Kidney (tissue), 14 donors: Measurements from ENCODE around the gene TMEM128. TPM values are rescaled to one million over a fixed set of nuclear protein-coding genes. Genes with fewer than 3 reads are reported as not detected.
"Not testable (repeated sequence)": the region's sequence is repeated elsewhere in the genome, so short reads cannot be mapped to it uniquely, and the experiment has no call there.

Source experiments
- DNase-seq, 5 donors: peaks; one replicate each; pipeline ENCODE4 v3.0.0-alpha.2; 2013 to 2020
- FAIRE-seq: peaks from 2 replicates; lab custom pipeline; 2012; peaks lifted over from hg19 to GRCh38; lab: Jason Lieb, UNC
- H3K27ac ChIP-seq, 2 donors: one replicate each; pipeline ENCODE4 v1.7.0; 2013; ENCODE audit warnings: low read depth in 2 of 2, low read length in 2 of 2, inconsistent platforms in 1 of 2
- H3K27me3 ChIP-seq: one replicate; pipeline ENCODE4 v1.7.1; 2013; ENCODE audit warnings: low read length, inconsistent platforms; ENCODE audit not compliant: control insufficient read depth, insufficient read depth
- H3K36me3 ChIP-seq, 3 donors: one replicate each; pipeline versions ENCODE4 v1.7.0 to v1.7.1; 2013; ENCODE audit warnings: low read length in 3 of 3, control low read depth in 1 of 3, inconsistent platforms in 1 of 3; ENCODE audit not compliant: insufficient read depth in 3 of 3, control insufficient read depth in 2 of 3
- H3K4me1 ChIP-seq, 3 donors: one replicate each; pipeline versions ENCODE4 v1.7.0 to v1.7.1; 2013; ENCODE audit warnings: low read length in 3 of 3, inconsistent platforms in 1 of 3, low read depth in 1 of 3; ENCODE audit not compliant: control insufficient read depth in 2 of 3, insufficient read depth in 2 of 3
- H3K4me3 ChIP-seq, 3 donors: one replicate each; pipeline versions ENCODE4 v1.7.0 to v1.8.1; 2013; ENCODE audit warnings: low read length in 3 of 3, control low read depth in 1 of 3, inconsistent platforms in 1 of 3
- H3K9ac ChIP-seq, 3 donors: one replicate each; pipeline versions ENCODE4 v1.7.0 to v1.7.1; 2013; ENCODE audit warnings: low read length in 3 of 3, control low read depth in 1 of 3, inconsistent platforms in 1 of 3
- H3K9me3 ChIP-seq, 3 donors: one replicate each; pipeline versions ENCODE4 v1.7.0 to v1.7.1; 2013; ENCODE audit warnings: low read length in 3 of 3, control low read depth in 1 of 3, inconsistent platforms in 1 of 3; ENCODE audit not compliant: control insufficient read depth in 2 of 3, insufficient read depth in 1 of 3
- intact Hi-C: fragments of 100-400 bp; cut with DNase I; formaldehyde crosslinking; loops from one replicate; pipeline ENCODE4 v1.11.1; 2022
- polyA plus RNA-seq: library from polyadenylated mRNA; stranded (reverse); fragments of 350-450 nt; fragmentation: Illumina TruSeq; extraction: RNeasy Lipid Tissue Mini Kit (QIAGEN cat#74804); gene quantifications from one replicate; pipeline ENCODE4 v1.2.3, GENCODE V29; 2014; ENCODE audit warnings: low read depth, low replicate concordance; ENCODE audit not compliant: insufficient read depth
- total RNA-seq: library from RNA; stranded (reverse); fragmentation: NEBNext Ultra II Directional; extraction: Animal tissue kit (Norgen Biotek cat#: 25700); gene quantifications from one replicate; pipeline ENCODE4 v1.2.1, GENCODE V29; 2021
- TF ChIP-seq, protein P1 (sequence below): IDR thresholded peaks from 3 replicates; pipeline ENCODE4 v1.5.1; 2012; ENCODE audit warnings: mild to moderate bottlenecking, moderate library complexity, borderline replicate concordance; ENCODE audit not compliant: insufficient read depth; ENCODE audit errors: extremely low read depth
- donor health status: control.
- donor health status: control.
- donor health status: control.
- donor health status: control.
- donor health status: control.
- donor health status: DM: yes; HTN: yes; CAD: no.
- donor health status: Normal renal cell carcinoma (clear cell type).

TMEM128 gene
- total and polyA plus RNA-seq, 2 donors from 2014 or later = 30.0 to 40.0 TPM

- FAIRE-seq = no peak
These were observed 31.4 kb downstream of the TMEM128 start for GRCh38 chr4:4216648-4217047.

DNA sequence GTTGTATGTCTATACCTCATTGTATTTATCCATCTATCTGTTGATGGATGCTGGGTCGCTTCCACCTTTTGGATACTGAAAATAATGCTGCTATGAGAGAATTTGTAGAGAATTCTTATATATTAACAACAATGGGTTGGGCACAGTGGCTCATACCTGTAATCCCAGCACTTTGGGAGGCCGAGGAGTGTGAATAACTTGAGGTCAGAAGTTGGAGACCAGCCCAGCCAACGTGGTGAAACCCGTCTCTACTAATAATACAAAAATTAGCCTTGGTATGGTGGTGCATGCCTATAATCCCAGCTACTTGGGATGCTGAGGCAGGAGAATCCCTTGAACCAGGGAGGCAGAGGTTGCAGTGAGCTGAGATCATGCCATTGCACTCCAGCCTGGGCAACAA, 34.3 kb downstream of the TMEM128 start:
- H3K27ac ChIP-seq, H3K27me3 ChIP-seq, H3K36me3 ChIP-seq, intact Hi-C loops, H3K9me3 ChIP-seq, H3K9ac ChIP-seq, H3K4me1 ChIP-seq, H3K4me3 ChIP-seq, FAIRE-seq, DNase-seq: not testable (repeated sequence)

More at GRCh38 chr4:4216648-4217047, 31.4 kb downstream of the TMEM128 start:
- TF ChIP-seq, protein P1, sequence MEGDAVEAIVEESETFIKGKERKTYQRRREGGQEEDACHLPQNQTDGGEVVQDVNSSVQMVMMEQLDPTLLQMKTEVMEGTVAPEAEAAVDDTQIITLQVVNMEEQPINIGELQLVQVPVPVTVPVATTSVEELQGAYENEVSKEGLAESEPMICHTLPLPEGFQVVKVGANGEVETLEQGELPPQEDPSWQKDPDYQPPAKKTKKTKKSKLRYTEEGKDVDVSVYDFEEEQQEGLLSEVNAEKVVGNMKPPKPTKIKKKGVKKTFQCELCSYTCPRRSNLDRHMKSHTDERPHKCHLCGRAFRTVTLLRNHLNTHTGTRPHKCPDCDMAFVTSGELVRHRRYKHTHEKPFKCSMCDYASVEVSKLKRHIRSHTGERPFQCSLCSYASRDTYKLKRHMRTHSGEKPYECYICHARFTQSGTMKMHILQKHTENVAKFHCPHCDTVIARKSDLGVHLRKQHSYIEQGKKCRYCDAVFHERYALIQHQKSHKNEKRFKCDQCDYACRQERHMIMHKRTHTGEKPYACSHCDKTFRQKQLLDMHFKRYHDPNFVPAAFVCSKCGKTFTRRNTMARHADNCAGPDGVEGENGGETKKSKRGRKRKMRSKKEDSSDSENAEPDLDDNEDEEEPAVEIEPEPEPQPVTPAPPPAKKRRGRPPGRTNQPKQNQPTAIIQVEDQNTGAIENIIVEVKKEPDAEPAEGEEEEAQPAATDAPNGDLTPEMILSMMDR = no peak
- intact Hi-C loops = no loop called here
- no peaks in the 10 kb centered on the region for H3K27me3 ChIP-seq
- H3K4me3 ChIP-seq = no peak overlapping the region
- DNase-seq = no peak
- H3K9ac ChIP-seq = no peak overlapping the region
- H3K27ac ChIP-seq = no peak overlapping the region
- H3K36me3 ChIP-seq = no peaks in the 10 kb centered on the region
- H3K4me1 ChIP-seq = no peaks in the 10 kb centered on the region
- H3K9me3 ChIP-seq = no peaks in the 10 kb centered on the region

- no peaks in the 10 kb centered on the region for H3K4me1 ChIP-seq
- H3K27ac ChIP-seq = no peak overlapping the region
- DNase-seq = no peak
- H3K36me3 ChIP-seq = no peaks in the 10 kb centered on the region
- intact Hi-C loops = no loop called here
- no peak overlapping the region for H3K9ac ChIP-seq
- no peak for FAIRE-seq
- no peaks in the 10 kb centered on the region for H3K9me3 ChIP-seq
- H3K27me3 ChIP-seq = no peaks in the 10 kb centered on the region
- no peak overlapping the region for H3K4me3 ChIP-seq
- TF ChIP-seq, protein P1 = no peak
These were observed 41.8 kb downstream of the TMEM128 start for GRCh38 chr4:4206204-4206603.

- no peak for DNase-seq
- TF ChIP-seq, protein P1 = no peak
- Histone ChIP-seq H3K27ac (no peak overlapping the region), H3K27me3 (no peaks in the 10 kb centered on the region), H3K9me3 (no peaks in the 10 kb centered on the region), H3K9ac (no peak overlapping the region), H3K36me3 (no peaks in the 10 kb centered on the region), H3K4me3 (no peak overlapping the region), H3K4me1 (no peaks in the 10 kb centered on the region)
- FAIRE-seq = no peak
- intact Hi-C loops = no loop called here
These were observed 43.6 kb downstream of the TMEM128 start for GRCh38 chr4:4204401-4204745.
